ENCODE measurements around the gene CORO6.

GRCh38 chr17:29613352-29613837 lies 9.3 kb downstream of the CORO6 start:
- peak; percentile 52; the same call in 1 of the 2 replicates for TF ChIP-seq CREB1 (IDR thresholded peaks at IDR 0.05; ENCODE audit: low read depth)
- peak; percentile 28 for TF ChIP-seq USF1 (IDR thresholded peaks at IDR 0.05; ENCODE audit: borderline replicate concordance, extremely low read length, insufficient read depth, low read depth, low read length)
- TF ChIP-seq MLLT1 (IDR thresholded peaks at IDR 0.05): no peak
- TF ChIP-seq EZH2 (IDR thresholded peaks at IDR 0.05; ENCODE audit: borderline replicate concordance, control insufficient read depth, low read depth, low read length): no peak
- TF ChIP-seq SIN3A (IDR thresholded peaks at IDR 0.05; ENCODE audit: low read depth, low read length): peak; percentile 65; the same call in 1 of the 2 replicates
- no peak for TF ChIP-seq YBX1 (IDR thresholded peaks at IDR 0.05)
- TF ChIP-seq MXI1 (IDR thresholded peaks at IDR 0.05; ENCODE audit: low read depth, low read length): peak; percentile 63
- no peak for TF ChIP-seq HDAC6 (IDR thresholded peaks at IDR 0.05; ENCODE audit: unreplicated experiment)
- TF ChIP-seq CEBPB (IDR thresholded peaks at IDR 0.05; ENCODE audit: borderline replicate concordance in 1 of 2, low read depth in 2 of 2, low read length in 2 of 2): no peak
- peak; percentile 77 to 90 (median 82); a peak in 5 of 6 replicates for TF ChIP-seq CTCF (IDR thresholded peaks at IDR 0.05 in 2 of 3, conservative IDR thresholded peaks at IDR 0.05 in 1 of 3; ENCODE audit: control insufficient read depth in 2 of 3, extremely low read depth in 1 of 3, insufficient read depth in 1 of 3, low read depth in 3 of 3, low read length in 3 of 3)
- TF ChIP-seq GABPA (IDR thresholded peaks at IDR 0.05; ENCODE audit: low read depth): no peak
- no peak for TF ChIP-seq ZBTB33 (IDR thresholded peaks at IDR 0.05)
- TF ChIP-seq PAX5 (IDR thresholded peaks at IDR 0.05; ENCODE audit: borderline replicate concordance, low read depth, low read length): peak; percentile 82
- no peak for TF ChIP-seq POLR2A (IDR thresholded peaks at IDR 0.05; ENCODE audit: low read depth, low read length)
